Hepatocyte (in vitro differentiated cells): ENCODE measurements around the gene SAC3D1. TPM values are rescaled to one million over a fixed set of nuclear protein-coding genes. Genes with fewer than 3 reads are reported as not detected.

Experiments
- DNase-seq: peaks from one replicate; pipeline ENCODE4 v3.0.0-alpha.2; 2016; ENCODE audit warnings: low spot score
- H2AFZ ChIP-seq: fragments of 200-600 bp; sonication (generic); 2 replicates; pipeline ENCODE4 v1.6.0; 2016; ENCODE audit warnings: antibody characterized with exemption, mild to moderate bottlenecking
- H3K27ac ChIP-seq: fragments of 200-600 bp; sonication (generic); 2 replicates; pipeline ENCODE4 v1.5.1; 2016; ENCODE audit warnings: mild to moderate bottlenecking
- H3K27me3 ChIP-seq: fragments of 200-600 bp; sonication (generic); 2 replicates; pipeline ENCODE4 v1.6.1; 2016
- H3K36me3 ChIP-seq: fragments of 200-600 bp; sonication (generic); replicated peaks from 2 replicates; pipeline ENCODE4 v1.5.1; 2016; ENCODE audit warnings: low read depth; ENCODE audit not compliant: insufficient read depth
- H3K4me1 ChIP-seq: fragments of 200-600 bp; sonication (generic); 2 replicates; pipeline ENCODE4 v1.5.1; 2016; ENCODE audit warnings: mild to moderate bottlenecking, moderate library complexity; ENCODE audit not compliant: insufficient read depth
- H3K4me2 ChIP-seq: fragments of 200-600 bp; sonication (generic); 2 replicates; pipeline ENCODE4 v1.6.0; 2016
- H3K4me3 ChIP-seq: fragments of 200-600 bp; sonication (generic); 2 replicates; pipeline ENCODE4 v1.5.1; 2016; ENCODE audit warnings: mild to moderate bottlenecking
- H3K79me2 ChIP-seq: fragments of 200-600 bp; sonication (generic); 2 replicates; pipeline ENCODE4 v1.6.0; 2017; ENCODE audit warnings: mild to moderate bottlenecking
- H3K9me2 ChIP-seq: fragments of 200-600 bp; sonication (generic); replicated peaks from 2 replicates; pipeline ENCODE4 v1.6.0; 2017; ENCODE audit warnings: mild to moderate bottlenecking; ENCODE audit not compliant: insufficient read depth
- H3K9me3 ChIP-seq: fragments of 200-600 bp; sonication (generic); 2 replicates; pipeline ENCODE4 v1.5.1; 2016; ENCODE audit warnings: low read depth, mild to moderate bottlenecking
- H4K20me1 ChIP-seq: fragments of 200-600 bp; sonication (generic); 2 replicates; pipeline ENCODE4 v1.6.0; 2016; ENCODE audit warnings: mild to moderate bottlenecking; ENCODE audit not compliant: insufficient read depth, poor library complexity, severe bottlenecking
- EZH2 ChIP-seq: fragments of 200-600 bp; sonication (generic); IDR thresholded peaks from 2 replicates; pipeline ENCODE4 v1.6.1; 2016; ENCODE audit warnings: antibody characterized with exemption, mild to moderate bottlenecking, borderline replicate concordance
- EZH2phosphoT487 ChIP-seq: fragments of 200-600 bp; sonication (generic); IDR thresholded peaks from one replicate; pipeline ENCODE4 v1.6.1; 2018; ENCODE audit warnings: antibody characterized with exemption, mild to moderate bottlenecking, low read depth, moderate library complexity; ENCODE audit not compliant: unreplicated experiment, severe bottlenecking
- WGBS: methylation state at CpG from one replicate; pipeline ENCODE4 v1.1.6; 2016; ENCODE audit warnings: low lambda C conversion rate; ENCODE audit errors: missing lambda C conversion rate; 5-methylcytosine and 5-hydroxymethylcytosine counted together
- polyA plus RNA-seq: library from polyadenylated mRNA; unstranded; fragments of >200 nt; fragmentation: Nextera tagmentation; extraction: Ambion mirVana; gene quantifications from 2 replicates; pipeline ENCODE4 v1.2.1, GENCODE V29; 2016
- total RNA-seq: library from RNA; depleted of rRNA; stranded (reverse); fragments of >200 nt; gene quantifications from 2 replicates; pipeline ENCODE4 v1.2.3, GENCODE V29; 2014
- TF ChIP-seq, protein P1 (sequence below): fragments of 200-600 bp; sonication (generic); IDR thresholded peaks from 2 replicates; pipeline ENCODE4 v1.5.1; 2016; ENCODE audit warnings: antibody characterized with exemption, mild to moderate bottlenecking; ENCODE audit not compliant: poor library complexity

Gene SAC3D1
- total and polyA plus RNA-seq, 2 experiments from 2014 or later, result 10.8 to 23.8 TPM

- Histone ChIP-seq H3K4me2 (no peak within 1 kb of the TSS), H3K27ac (no peak within 1 kb of the TSS), H3K4me1 (no peaks in the 10 kb centered on the region), H3K36me3 (no peaks in the 10 kb centered on the region), H3K9me2 (no peaks in the 10 kb centered on the region), H3K79me2 (no peaks in the 10 kb centered on the region), H3K27me3 (no peaks in the 10 kb centered on the region), H3K9me3 (no peaks in the 10 kb centered on the region), H3K4me3 (no peak within 1 kb of the TSS), H2AFZ (no peak within 1 kb of the TSS), H4K20me1 (no peaks in the 10 kb centered on the region)
- WGBS, result 90% methylated on average over 8 of the region's 8 CpGs
- no peak for DNase-seq
- TF ChIP-seq, protein P1, sequence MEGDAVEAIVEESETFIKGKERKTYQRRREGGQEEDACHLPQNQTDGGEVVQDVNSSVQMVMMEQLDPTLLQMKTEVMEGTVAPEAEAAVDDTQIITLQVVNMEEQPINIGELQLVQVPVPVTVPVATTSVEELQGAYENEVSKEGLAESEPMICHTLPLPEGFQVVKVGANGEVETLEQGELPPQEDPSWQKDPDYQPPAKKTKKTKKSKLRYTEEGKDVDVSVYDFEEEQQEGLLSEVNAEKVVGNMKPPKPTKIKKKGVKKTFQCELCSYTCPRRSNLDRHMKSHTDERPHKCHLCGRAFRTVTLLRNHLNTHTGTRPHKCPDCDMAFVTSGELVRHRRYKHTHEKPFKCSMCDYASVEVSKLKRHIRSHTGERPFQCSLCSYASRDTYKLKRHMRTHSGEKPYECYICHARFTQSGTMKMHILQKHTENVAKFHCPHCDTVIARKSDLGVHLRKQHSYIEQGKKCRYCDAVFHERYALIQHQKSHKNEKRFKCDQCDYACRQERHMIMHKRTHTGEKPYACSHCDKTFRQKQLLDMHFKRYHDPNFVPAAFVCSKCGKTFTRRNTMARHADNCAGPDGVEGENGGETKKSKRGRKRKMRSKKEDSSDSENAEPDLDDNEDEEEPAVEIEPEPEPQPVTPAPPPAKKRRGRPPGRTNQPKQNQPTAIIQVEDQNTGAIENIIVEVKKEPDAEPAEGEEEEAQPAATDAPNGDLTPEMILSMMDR, result no peak
- no peak for TF ChIP-seq EZH2
- no peak for TF ChIP-seq EZH2phosphoT487
Measured at GRCh38 chr11:65058419-65059054, 17.5 kb downstream of the SAC3D1 start, which contains the start of gene NAALADL1. Gene NAALADL1 (minus strand): TSS chr11:65058553. CDS start chr11:65058521, 32 bp downstream.

DNA sequence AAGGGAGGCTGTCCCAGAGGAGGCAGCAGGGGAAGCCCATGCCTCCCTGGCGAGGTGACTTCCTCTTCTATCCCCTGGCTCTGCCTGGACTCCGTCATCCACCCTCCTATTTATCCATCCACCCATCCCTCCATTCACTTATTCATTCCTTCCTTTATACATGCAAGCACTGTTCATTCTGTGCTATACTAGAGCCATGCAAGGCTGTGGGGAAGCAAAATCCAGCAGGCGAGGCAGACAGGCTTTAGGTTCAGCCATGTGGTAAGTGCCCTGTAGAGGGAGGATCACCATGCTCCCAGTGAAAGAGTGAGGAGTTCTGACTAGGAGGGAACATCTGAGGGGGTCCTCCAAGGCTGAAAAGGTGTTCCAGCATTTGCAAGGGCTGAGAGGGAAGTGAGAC is 18.5 kb downstream of the SAC3D1 start:
- Histone ChIP-seq H3K79me2 (no peaks in the 10 kb centered on the region), H3K4me2 (no peak overlapping the region), H3K36me3 (no peaks in the 10 kb centered on the region), H3K9me3 (no peaks in the 10 kb centered on the region), H3K4me3 (no peak overlapping the region), H2AFZ (no peak overlapping the region), H4K20me1 (no peaks in the 10 kb centered on the region), H3K27me3 (no peaks in the 10 kb centered on the region), H3K9me2 (no peaks in the 10 kb centered on the region), H3K27ac (no peak overlapping the region), H3K4me1 (no peaks in the 10 kb centered on the region)
- 62% methylated on average over 3 of the region's 3 CpGs for WGBS
- DNase-seq, result no peak
- TF ChIP-seq EZH2phosphoT487 (no peak), EZH2 (no peak)
- TF ChIP-seq, protein P1, result no peak

- 77% methylated on average over 10 of the region's 10 CpGs for WGBS
- H3K27ac ChIP-seq, result no peak overlapping the region
- no peak for DNase-seq
- no peaks in the 10 kb centered on the region for H3K9me2 ChIP-seq
- no peaks in the 10 kb centered on the region for H3K79me2 ChIP-seq
- no peak overlapping the region for H3K4me3 ChIP-seq
- H2AFZ ChIP-seq, result no peak overlapping the region
- no peak overlapping the region for H3K4me2 ChIP-seq
- no peaks in the 10 kb centered on the region for H3K27me3 ChIP-seq
- no peaks in the 10 kb centered on the region for H3K9me3 ChIP-seq
- no peaks in the 10 kb centered on the region for H3K4me1 ChIP-seq
- TF ChIP-seq, protein P1, result no peak
- H3K36me3 ChIP-seq, result no peaks in the 10 kb centered on the region
- no peaks in the 10 kb centered on the region for H4K20me1 ChIP-seq
Measured at GRCh38 chr11:65059959-65060824, 19.2 kb downstream of the SAC3D1 start.
